ENCODE measurements around the gene PGPEP1. TPM values are rescaled to one million over a fixed set of nuclear protein-coding genes. Genes with fewer than 3 reads are reported as not detected.
"Not testable (repeated sequence)": the region's sequence is repeated elsewhere in the genome, so short reads cannot be mapped to it uniquely, and the experiment has no call there.

The PGPEP1 gene
- total RNA-seq, 1 experiment from 2014 or later: 15.8 TPM

- H3K36me3 ChIP-seq (ENCODE audit: insufficient read depth, low read length, poor library complexity, severe bottlenecking): no peaks in the 10 kb centered on the region
- no peaks in the 10 kb centered on the region for H3K9me3 ChIP-seq (ENCODE audit: low read depth, low read length, poor library complexity, severe bottlenecking)
- H3K4me3 ChIP-seq (ENCODE audit: low read depth, low read length, poor library complexity, severe bottlenecking): no peak overlapping the region
- peaks cover 26% of the 10 kb centered on the region for H3K4me1 ChIP-seq (ENCODE audit: insufficient read depth, low read length, poor library complexity, severe bottlenecking)
- BruUV-seq (replicated peaks): no TSS peak
- no peaks in the 10 kb centered on the region for H3K27me3 ChIP-seq (replicated peaks; ENCODE audit: insufficient read depth, low read depth, low read length, poor library complexity)
- POLR2A ChIA-PET (ENCODE audit: low non-redundant PET): no interaction called here
- CTCF ChIA-PET: no interaction called here
- intact Hi-C loops (cut with micrococcal nuclease; ENCODE audit: unreplicated experiment): no loop called here
- peak overlapping the region; percentile 94 for H3K27ac ChIP-seq (ENCODE audit: low read depth, low read length, poor library complexity, severe bottlenecking)
- no peak for TF ChIP-seq CTCF (conservative IDR thresholded peaks at IDR 0.05; ENCODE audit: low read depth, low read length)
- no peak for DNase-seq (ENCODE audit: low spot score)
Measured at GRCh38 chr19:18362934-18363542, 22.6 kb downstream of the PGPEP1 start.

- H3K4me3 ChIP-seq (ENCODE audit: low read depth, low read length, poor library complexity, severe bottlenecking): no peak overlapping the region
- H3K27me3 ChIP-seq (replicated peaks; ENCODE audit: insufficient read depth, low read depth, low read length, poor library complexity): no peaks in the 10 kb centered on the region
- no peak for DNase-seq (ENCODE audit: low spot score)
- no TSS peak for BruUV-seq (replicated peaks)
- H3K36me3 ChIP-seq (ENCODE audit: insufficient read depth, low read length, poor library complexity, severe bottlenecking): no peaks in the 10 kb centered on the region
- TF ChIP-seq EZH2 (IDR thresholded peaks at IDR 0.05; ENCODE audit: borderline replicate concordance, low read depth, low read length, poor library complexity, severe bottlenecking): no peak
- no peak for TF ChIP-seq CTCF (conservative IDR thresholded peaks at IDR 0.05; ENCODE audit: low read depth, low read length)
- no peaks in the 10 kb centered on the region for H3K9me3 ChIP-seq (ENCODE audit: low read depth, low read length, poor library complexity, severe bottlenecking)
- intact Hi-C loops (cut with micrococcal nuclease; ENCODE audit: unreplicated experiment): no loop called here
- peak overlapping the region; percentile 94 for H3K27ac ChIP-seq (ENCODE audit: low read depth, low read length, poor library complexity, severe bottlenecking)
- ChIA-PET POLR2A (ENCODE audit: low non-redundant PET) (interaction anchor here (1.2 kb wide), 1 partner anchor 83 kb away, joined by 11 read pairs; the partner anchor contains the start of gene JUND), CTCF (no interaction called here)
- peaks cover 29% of the 10 kb centered on the region for H3K4me1 ChIP-seq (ENCODE audit: insufficient read depth, low read length, poor library complexity, severe bottlenecking)
Measured at GRCh38 chr19:18363787-18364186, 23.4 kb downstream of the PGPEP1 start.

GRCh38 chr19:18364277-18364825 is 24.0 kb downstream of the PGPEP1 start:
- TSS peak; percentile 95 for BruUV-seq (replicated peaks)
- H3K27ac ChIP-seq (ENCODE audit: low read depth, low read length, poor library complexity, severe bottlenecking): peak overlapping the region; percentile 94
- intact Hi-C loops (cut with micrococcal nuclease; ENCODE audit: unreplicated experiment); H3K27me3 ChIP-seq (replicated peaks; ENCODE audit: insufficient read depth, low read depth, low read length, poor library complexity); H3K9me3 ChIP-seq (ENCODE audit: low read depth, low read length, poor library complexity, severe bottlenecking); H3K36me3 ChIP-seq (ENCODE audit: insufficient read depth, low read length, poor library complexity, severe bottlenecking); DNase-seq (ENCODE audit: low spot score): not testable (repeated sequence)
- H3K4me3 ChIP-seq (ENCODE audit: low read depth, low read length, poor library complexity, severe bottlenecking): peak overlapping the region; percentile 4
- peaks cover 34% of the 10 kb centered on the region for H3K4me1 ChIP-seq (ENCODE audit: insufficient read depth, low read length, poor library complexity, severe bottlenecking)
- ChIA-PET POLR2A (ENCODE audit: low non-redundant PET) (interaction anchor here (0.6 to 1.2 kb wide), 2 partner anchors 83 to 421 kb away, joined by 5 to 11 read pairs; partner anchors contain the start of gene JUND), CTCF (interaction anchor here (1.0 kb wide), 1 partner anchor 24 kb away, joined by 7 read pairs; no protein-coding TSS in a partner anchor)
